ENCODE results near the gene VARS2.

DNA sequence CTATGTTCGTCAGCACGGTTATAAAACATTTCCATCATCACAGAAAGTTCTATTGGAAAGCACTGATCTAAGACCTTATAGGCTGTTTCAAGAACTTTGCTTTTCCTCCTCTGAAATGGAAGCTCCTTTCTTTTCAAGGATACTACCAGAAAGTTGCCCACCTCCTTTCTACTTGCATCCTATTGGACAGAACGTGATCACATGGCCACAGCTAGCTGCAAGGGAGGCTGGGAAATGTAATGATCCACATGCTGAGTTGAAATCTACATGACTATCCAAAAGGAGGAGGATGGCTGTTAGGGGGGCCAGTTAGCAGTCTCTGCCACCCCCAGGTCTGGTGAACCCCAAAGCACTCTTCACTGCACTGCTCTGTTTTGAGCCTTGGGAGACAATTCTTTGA, 14.6 kb downstream of the VARS2 start:
- no peak for TF ChIP-seq POLR2A (IDR thresholded peaks at IDR 0.05)
- TF ChIP-seq, protein P1, sequence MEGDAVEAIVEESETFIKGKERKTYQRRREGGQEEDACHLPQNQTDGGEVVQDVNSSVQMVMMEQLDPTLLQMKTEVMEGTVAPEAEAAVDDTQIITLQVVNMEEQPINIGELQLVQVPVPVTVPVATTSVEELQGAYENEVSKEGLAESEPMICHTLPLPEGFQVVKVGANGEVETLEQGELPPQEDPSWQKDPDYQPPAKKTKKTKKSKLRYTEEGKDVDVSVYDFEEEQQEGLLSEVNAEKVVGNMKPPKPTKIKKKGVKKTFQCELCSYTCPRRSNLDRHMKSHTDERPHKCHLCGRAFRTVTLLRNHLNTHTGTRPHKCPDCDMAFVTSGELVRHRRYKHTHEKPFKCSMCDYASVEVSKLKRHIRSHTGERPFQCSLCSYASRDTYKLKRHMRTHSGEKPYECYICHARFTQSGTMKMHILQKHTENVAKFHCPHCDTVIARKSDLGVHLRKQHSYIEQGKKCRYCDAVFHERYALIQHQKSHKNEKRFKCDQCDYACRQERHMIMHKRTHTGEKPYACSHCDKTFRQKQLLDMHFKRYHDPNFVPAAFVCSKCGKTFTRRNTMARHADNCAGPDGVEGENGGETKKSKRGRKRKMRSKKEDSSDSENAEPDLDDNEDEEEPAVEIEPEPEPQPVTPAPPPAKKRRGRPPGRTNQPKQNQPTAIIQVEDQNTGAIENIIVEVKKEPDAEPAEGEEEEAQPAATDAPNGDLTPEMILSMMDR (IDR thresholded peaks at IDR 0.05) = no peak

Measured in lower leg skin (tissue), 3 donors.